Stimulated activated CD8-positive, alpha-beta memory T cell treated with anti-CD3 and anti-CD28 coated beads, Interleukin-4, amount 100 ng/mL, for 24 hours (primary cell): ENCODE results near the gene HIPK1.

Source experiments
- DNase-seq: peaks from one replicate; pipeline ENCODE4 v3.0.0-alpha.2; 2020; ENCODE audit warnings: low read depth

Gene HIPK1

GRCh38 chr1:113928941-113929749 lies at the start of gene HIPK1:
Gene HIPK1 (plus strand): TSS chr1:113929324.
- peak; percentile 90 for DNase-seq

DNA sequence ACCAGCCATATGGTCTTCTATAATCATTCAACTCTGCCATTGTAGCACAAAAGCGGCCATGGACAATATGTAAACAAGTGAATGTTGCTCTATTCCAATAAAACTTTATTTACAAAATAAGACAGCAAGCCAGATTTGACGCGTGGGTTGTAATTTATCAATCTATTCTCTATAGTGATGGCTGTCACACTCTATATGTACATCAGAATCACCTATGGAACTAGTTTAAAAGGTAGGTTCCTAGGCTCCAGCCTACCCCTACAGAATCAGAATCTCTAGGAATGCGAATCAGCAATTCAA lies 49.4 kb upstream of the HIPK1 start:
- no peak for DNase-seq

GRCh38 chr1:113881661-113882060 lies 47.5 kb upstream of the HIPK1 start:
- no peak for DNase-seq

DNA sequence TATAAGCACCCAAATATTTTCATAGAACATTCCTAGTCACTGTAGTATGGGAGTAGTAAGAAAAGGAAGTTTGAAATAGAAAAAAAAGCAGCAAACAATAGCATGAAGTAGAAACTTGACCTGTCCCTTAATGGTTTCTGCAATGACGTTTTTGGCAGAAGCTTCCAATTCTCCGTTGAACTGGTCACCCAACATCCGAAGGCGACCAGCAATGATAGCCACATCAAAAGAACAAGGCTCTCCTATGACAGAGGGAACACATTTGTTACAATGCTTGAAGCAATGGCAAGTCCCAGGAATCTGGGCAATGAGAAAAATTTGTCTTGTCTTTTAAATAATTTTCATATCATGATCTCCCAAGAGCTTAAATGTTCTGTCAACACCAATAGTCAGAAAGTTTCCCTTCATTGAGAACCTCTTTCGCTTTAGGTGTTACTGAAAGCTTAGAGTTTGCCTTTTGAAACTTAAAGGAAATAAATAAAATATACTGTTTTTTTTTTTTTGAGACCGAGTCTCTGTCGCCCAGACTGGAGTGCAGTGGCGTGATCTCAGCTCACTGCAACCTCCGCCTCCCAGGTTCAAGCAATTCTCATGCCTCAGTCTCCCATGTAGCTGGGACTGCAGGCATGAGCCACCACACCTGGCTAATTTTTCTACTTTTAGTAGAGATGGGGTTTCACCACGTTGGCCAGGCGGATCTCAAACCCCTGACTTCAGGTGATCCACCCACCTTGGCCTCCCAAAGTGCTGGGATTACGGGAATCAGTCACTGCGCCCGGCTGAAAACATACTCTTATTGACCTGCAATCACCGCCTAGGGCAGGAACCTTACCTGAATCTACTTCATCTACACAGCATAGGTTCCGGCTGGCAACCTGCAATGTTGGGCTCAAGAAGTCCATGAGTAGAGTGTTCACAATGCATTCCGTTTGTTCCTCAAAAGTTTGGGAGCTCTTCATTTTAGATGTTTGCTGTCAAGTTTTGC lies 42.4 kb upstream of the HIPK1 start:
- no peak for DNase-seq

DNA sequence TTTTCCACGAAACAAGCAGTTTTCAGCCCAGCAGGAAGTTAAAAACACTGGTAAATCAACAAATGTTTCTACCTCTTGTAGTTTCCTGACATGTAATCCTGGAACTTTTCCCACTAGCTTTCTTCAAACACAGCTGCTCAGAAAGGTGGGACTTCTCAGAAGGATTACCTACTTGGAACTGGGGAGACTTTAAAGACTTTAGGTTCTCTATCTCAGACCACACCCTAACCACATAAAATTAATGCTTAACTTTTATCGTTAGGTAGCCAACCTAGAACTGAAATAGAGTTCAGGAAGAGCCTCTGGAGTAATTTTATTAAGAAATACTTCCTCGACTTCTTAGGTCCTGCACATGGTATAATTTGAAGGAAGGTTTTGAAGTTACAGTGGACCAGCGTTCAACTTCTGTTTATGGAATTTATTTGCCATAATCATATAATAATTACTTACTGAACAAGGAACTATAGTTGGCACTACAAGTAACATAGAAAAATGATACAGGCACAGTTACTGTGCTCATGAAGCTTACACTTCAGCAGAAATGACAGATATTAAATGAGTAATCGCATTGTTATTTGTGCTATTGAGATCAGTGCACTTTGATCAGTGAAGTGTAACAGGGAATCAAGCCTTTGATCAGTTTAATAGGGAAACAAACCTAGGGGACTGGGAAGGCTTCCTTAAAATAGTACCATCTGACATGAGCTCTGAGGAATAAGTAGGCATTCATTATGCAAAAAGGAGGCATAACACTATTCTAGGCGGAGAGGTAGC lies 41.5 kb upstream of the HIPK1 start, which contains the start of gene BCL2L15:
TSS of gene BCL2L15 (minus strand) at position 180 of the 774 bp plus-strand sequence. CDS start 206 bp downstream, outside the sequence.
- DNase-seq, result no peak

DNA sequence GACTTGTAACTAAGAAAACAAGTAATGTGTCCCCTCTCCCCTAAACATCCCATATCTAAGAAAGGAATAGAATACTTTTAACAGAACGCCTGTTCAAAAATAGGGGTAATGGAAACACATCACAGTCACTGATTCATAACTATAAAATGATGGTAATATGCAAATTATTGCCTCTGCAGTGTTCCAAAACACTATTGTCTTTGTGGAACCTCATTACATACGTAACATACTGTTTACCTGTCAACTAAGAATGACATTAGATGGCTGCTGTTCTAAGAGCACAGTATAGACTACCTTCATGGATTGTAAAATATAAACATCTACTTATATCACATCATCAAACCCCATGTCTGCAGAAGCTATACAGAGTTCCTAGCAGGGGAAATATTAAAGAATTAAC lies 38.3 kb upstream of the HIPK1 start:
- DNase-seq, result no peak

DNA sequence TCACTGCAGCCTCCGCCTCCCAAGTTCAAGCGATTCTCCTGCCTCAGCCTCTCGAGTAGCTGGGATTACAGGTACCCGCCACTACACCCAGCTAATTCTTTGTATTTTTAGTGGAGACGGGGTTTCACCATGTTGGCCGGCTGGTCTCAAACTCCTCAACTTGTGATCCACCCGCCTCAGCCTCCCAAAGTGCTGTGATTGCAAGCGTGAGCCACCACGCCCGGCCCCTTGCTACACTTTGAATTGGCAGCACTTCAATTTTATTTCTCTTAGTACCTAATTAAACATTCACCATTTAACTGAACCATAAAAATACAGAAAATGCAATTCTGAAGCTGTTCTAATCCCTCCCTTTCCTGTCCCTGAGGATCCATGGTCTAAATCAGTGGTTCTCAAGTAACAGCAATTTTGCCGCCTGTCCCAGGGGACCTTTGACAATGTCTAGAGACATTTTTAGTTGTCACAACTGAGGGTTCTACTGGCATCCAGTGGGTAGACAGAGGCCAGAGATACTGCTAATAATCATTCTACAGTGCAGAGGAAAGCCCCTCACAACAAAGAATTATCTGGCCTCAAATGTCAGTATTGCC lies 37.4 kb upstream of the HIPK1 start:
- DNase-seq, result no peak

DNA sequence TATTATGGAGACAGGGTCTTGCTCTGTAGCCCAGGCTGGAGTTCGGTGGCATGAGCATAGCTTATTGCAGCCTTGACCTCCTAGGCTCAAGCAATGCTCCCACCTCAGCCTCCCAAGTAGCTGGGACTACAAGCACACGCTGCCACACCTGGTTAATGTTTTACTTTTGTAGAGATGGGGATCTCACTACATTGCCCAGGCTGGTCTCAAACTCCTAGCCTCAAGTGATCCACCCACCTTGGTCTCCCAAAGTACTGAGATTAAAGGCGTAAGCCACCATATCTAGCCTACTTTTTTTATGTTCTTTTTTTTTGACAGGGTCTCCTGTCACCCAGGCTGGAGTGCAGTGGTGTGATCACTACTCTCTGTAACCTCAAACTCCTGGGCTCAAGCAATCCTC lies 35.9 kb upstream of the HIPK1 start:
- DNase-seq, result no peak

DNA sequence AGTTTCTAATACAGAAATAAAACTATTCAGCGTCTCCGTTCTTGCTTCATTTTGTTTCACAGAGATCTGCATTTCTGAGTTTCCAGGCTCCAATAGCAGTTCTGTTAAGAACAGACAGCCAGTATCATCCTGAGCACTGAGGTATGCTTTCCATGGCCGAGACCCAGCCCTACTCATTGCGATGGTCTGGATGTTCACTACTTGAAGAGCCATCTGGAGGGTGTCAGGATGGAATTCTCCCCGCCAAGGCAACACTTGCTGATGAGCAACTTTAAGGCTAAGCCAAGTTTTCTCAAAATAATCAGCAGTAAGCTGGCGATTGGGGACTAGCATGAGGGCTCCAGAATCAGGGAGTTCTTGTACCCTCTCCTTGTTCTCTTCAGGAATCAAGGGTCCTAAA lies 34.0 kb upstream of the HIPK1 start:
- no peak for DNase-seq

- DNase-seq, result no peak
Measured at GRCh38 chr1:113895961-113896360, 33.2 kb upstream of the HIPK1 start.

DNA sequence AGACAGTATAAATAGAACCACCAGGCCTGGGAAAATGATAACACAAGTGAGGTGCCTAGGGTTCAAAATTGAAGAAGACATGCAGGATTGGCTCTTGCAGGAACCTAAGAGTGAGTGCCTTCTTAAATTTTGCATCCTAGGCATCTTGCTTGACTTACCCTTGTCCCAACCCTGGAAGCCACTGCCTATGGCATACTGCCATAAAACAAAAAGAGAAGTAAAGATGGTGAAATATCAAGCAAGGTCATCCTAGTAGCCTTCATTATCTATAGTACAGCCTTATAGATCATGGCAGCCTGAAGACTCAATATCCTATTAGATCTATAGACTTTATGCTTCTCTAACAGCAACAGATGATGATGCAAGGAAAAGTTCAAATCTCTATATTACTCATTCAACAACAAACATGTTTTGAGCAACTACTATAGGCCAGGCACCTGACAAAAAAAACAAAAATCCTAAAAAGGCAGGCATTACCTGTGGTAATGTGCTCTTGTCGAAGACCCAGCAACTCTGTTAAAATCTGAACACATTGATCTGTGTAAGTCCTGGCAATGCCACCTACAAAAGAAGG lies 30.8 kb upstream of the HIPK1 start:
- no peak for DNase-seq

- DNase-seq, result no peak
Measured at GRCh38 chr1:113899111-113899510, 30.0 kb upstream of the HIPK1 start.

GRCh38 chr1:113901191-113901590 lies 27.9 kb upstream of the HIPK1 start:
- no peak for DNase-seq

DNA sequence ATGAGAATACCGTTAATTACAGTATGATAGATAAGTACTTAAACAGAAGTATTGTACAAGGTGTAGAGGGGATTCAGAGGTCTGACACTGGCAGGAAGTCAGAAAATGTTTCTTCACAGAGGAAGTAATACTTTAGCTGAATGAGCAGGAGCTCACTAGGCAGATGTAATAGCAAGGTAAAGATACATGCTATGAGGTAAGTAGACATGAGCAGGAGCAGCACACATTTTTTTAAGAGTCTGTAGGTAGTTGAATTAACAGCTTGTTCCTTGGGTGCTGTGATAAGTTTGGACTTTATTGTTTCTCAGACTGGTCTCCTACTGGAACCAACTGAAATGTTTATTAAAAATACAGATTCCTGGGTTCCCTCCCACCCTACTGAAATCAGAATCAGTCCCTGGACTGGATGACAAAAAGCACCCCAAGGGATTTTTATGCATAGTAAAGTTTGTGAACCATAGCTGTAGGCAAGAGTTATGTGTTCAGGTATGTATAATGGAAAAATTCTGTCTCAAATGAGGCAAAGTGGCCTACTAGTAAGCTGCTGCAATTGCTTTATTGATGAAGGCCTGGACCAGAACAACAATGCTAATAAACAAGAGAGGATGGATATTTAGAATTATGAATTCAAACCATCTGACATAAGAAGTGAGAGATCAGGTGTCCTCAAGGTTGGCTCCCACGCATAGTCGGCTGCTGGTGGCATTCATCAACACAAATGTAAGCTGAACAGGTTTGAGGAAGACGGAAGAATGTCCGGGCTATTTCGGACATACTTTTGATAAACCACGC lies 25.4 kb upstream of the HIPK1 start:
- no peak for DNase-seq

DNA sequence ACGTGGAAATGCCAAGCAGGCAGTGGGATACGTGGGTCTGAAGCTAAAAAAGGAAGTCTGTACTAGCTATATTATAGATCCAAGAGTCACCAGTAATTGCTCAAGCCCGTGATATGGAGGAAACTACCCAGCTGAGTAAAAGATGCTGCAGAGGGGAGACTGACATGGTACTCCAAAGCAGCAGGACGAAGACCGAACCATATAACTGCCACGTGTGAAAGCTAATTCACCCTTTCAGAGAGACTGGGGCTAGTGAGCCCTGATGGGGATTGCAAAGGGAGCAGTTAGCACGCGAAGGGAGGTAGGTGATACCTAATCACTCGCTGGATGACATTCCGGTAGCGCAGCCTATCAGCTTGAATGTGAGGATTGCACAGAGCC lies 24.8 kb upstream of the HIPK1 start:
- no peak for DNase-seq

DNA sequence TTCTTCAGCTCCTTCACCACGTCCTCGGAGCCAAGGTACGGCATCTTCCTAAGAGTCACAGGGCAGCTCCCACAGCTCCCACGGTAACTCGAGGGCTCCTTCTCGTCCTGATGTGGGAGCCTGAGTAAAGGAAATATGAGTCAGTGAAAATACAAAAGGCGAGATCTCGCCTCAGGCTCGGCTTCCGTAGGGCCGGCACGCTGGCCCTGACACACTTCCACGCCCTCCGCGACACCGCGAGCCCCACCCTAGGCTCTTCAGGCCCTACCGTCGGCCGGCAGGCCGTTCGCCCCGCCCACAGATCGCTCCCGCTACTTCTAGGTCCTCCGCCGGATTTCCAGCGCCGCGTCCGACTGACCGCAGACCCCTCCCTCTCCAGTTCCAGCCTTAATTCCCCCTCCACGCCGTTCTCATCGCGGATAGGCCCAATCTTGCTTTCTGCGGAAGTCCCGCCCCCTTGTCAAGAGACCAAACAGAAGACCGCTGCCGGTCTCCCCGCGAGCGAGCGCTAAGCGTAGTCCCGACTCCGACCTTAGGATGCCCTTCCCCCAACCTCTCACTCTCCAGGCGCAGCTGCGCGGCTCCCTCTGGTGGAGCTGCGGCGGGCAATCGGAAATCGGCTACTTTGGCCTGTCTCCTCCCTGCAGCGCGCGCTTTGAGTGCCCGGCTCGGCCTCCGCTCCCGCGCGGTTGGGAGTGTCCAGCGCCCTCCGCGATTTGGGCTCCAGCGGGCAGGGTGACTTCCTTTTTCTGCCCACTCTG lies 24.3 kb upstream of the HIPK1 start, which contains the start of the genes AP4B1 and DCLRE1B:
TSS of gene AP4B1 (minus strand) at position 126 of the 761 bp plus-strand sequence. CDS start at position 44, 82 bp downstream.
TSS of gene DCLRE1B (plus strand) at position 653 of the 761 bp plus-strand sequence. CDS start 261 bp downstream, outside the sequence.
- DNase-seq, result peak; percentile 97

DNA sequence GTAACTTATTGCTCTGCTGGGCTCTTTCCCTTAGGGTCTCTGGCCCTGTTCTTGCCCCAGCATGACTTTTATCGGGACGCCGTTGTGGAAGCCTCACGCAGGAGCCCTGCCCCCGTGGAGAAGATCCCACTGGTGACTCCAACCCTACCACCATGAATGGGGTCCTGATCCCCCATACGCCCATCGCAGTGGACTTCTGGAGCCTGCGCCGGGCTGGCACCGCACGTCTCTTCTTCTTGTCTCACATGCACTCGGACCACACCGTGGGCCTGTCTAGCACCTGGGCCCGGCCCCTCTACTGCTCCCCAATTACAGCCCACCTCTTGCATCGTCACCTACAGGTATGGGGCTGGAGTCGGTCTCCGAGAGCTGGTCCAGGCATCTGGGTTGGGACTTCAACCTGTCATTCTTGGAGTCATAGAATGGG lies 23.7 kb upstream of the HIPK1 start:
- DNase-seq, result peak; percentile 15

GRCh38 chr1:113912594-113913311 lies 16.4 kb upstream of the HIPK1 start:
- DNase-seq, result no peak

DNA sequence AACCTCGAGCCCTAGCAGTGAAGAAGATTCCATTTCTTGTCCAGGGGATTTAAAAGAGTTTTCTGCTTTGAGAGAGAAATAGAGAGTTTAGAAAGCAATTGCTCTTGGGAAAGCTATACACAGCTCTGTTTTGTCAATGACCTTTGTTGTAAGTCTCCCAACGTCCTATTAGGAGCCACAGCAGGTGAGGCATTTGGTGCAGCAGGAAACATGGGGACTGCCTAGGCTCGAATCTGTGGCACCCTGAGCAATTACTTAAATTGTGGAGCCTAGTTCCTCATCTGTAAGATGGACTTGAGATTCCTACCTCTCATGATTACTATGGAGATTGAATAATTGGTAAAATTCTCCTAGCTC lies 15.8 kb upstream of the HIPK1 start:
- DNase-seq, result no peak
